K562 (cell line): ENCODE results near the gene ARHGAP22. TPM values are rescaled to one million over a fixed set of nuclear protein-coding genes. Genes with fewer than 3 reads are reported as not detected.

Experiments
- ATAC-seq: fragments of 200-7000 bp; cut with Tn5 transposase; 3 replicates; pipeline ENCODE4 v1.9.1; 2020; ENCODE audit warnings: moderate library complexity
- BruUV-seq: library from RNA; stranded (reverse); fragments of 400-500 nt; replicated peaks from 2 replicates; lab custom pipeline; 2021; lab: Mats Ljungman, UMichigan
- CTCF ChIA-PET: fragments of 300-600 bp; formaldehyde crosslinking; extraction: SDS; loops from one replicate; lab custom pipeline; 2021; ENCODE audit warnings: low intra/inter-chr PET ratio; lab: Yijun Ruan, JAX
- POLR2A ChIA-PET: fragments of 300-600, 350-650 bp; sonication (Branson Sonifier 250); formaldehyde crosslinking; extraction: SDS; loops from one replicate; lab custom pipeline; 2021; ENCODE audit warnings: antibody characterized with exemption, inconsistent platforms; lab: Yijun Ruan, JAX
- DNase-seq, 4 experiments: peaks; one replicate each; pipeline versions ENCODE4 v3.0.0 to v3.0.0-alpha.2; 2011 to 2018; ENCODE audit warnings: low spot score in 3 of 4, mixed read lengths in 3 of 4; ENCODE audit errors: extremely low read depth in 1 of 4
- FAIRE-seq: peaks from 2 replicates; lab custom pipeline; 2011; peaks lifted over from hg19 to GRCh38; lab: Jason Lieb, UNC
- H2AFZ ChIP-seq: 2 replicates; pipeline ENCODE4 v1.6.0; 2011; ENCODE audit warnings: low read depth, low read length, control low read depth, inconsistent platforms
- H3K27ac ChIP-seq: fragments of 200-600 bp; 3 replicates; pipeline ENCODE4 v1.8.0; 2011; ENCODE audit warnings: low read depth, mild to moderate bottlenecking, control low read depth, inconsistent platforms, low read length, moderate library complexity, mixed read lengths; ENCODE audit errors: extremely low read depth
- H3K27me3 ChIP-seq, 2 experiments: fragments of 300-600 bp in 1 of 2; 2 replicates in 1 of 2; 3 replicates in 1 of 2; pipeline versions ENCODE4 v1.6.0 to v1.8.0; 2011; ENCODE audit warnings: inconsistent platforms in 2 of 2, low read length in 2 of 2, mild to moderate bottlenecking in 1 of 2, mixed read lengths in 1 of 2, moderate library complexity in 1 of 2; ENCODE audit not compliant: control insufficient read depth in 2 of 2, insufficient read depth in 2 of 2
- H3K36me3 ChIP-seq: fragments of 300-600 bp; 3 replicates; pipeline ENCODE4 v1.8.0; 2011; ENCODE audit warnings: mild to moderate bottlenecking, low read length, inconsistent platforms; ENCODE audit not compliant: control insufficient read depth, insufficient read depth
- H3K4me1 ChIP-seq, 2 experiments: fragments of 200-600 bp in 1 of 2; replicated peaks in 1 of 2; 2 replicates in 1 of 2; 3 replicates in 1 of 2; pipeline versions ENCODE4 v1.5.1 to v1.8.0; 2011; ENCODE audit warnings: inconsistent platforms in 2 of 2, low read length in 2 of 2, mild to moderate bottlenecking in 1 of 2, mixed read lengths in 1 of 2, moderate library complexity in 1 of 2; ENCODE audit not compliant: control insufficient read depth in 2 of 2, insufficient read depth in 2 of 2
- H3K4me2 ChIP-seq: 2 replicates; pipeline ENCODE4 v1.6.1; 2011; ENCODE audit warnings: low read length, control low read depth, inconsistent platforms, mixed read lengths; ENCODE audit not compliant: insufficient read depth
- H3K4me3 ChIP-seq: fragments of 200-600 bp; sonication (generic), shearing (Covaris generic); 2 replicates; pipeline ENCODE4 v1.5.1; 2016; ENCODE audit warnings: control low read depth, inconsistent platforms
- H3K79me2 ChIP-seq: fragments of 200-600 bp; 3 replicates; pipeline ENCODE4 v1.8.0; 2011; ENCODE audit warnings: low read length, inconsistent platforms; ENCODE audit not compliant: control insufficient read depth, insufficient read depth
- H3K9ac ChIP-seq, 2 experiments: 2 replicates each; pipeline versions ENCODE4 v1.6.0 to v1.6.1; 2011; ENCODE audit warnings: low read depth in 2 of 2, low read length in 2 of 2, control low read depth in 1 of 2, inconsistent platforms in 1 of 2, mild to moderate bottlenecking in 1 of 2, mixed read lengths in 1 of 2; ENCODE audit not compliant: insufficient read depth in 1 of 2
- H3K9me1 ChIP-seq: one replicate; pipeline ENCODE4 v1.6.0; 2011; ENCODE audit warnings: inconsistent platforms, mild to moderate bottlenecking, low read length, moderate library complexity; ENCODE audit not compliant: control insufficient read depth, insufficient read depth
- H3K9me3 ChIP-seq: replicated peaks from 2 replicates; pipeline ENCODE4 v1.5.1; 2011; ENCODE audit warnings: low read depth, low read length, inconsistent platforms; ENCODE audit not compliant: control insufficient read depth, insufficient read depth
- H4K20me1 ChIP-seq: replicated peaks from 2 replicates; pipeline ENCODE4 v1.6.1; 2011; ENCODE audit warnings: low read length, inconsistent platforms, mixed read lengths; ENCODE audit not compliant: control insufficient read depth, insufficient read depth
- HLTF ChIP-seq: fragments of 450-650 bp; IDR thresholded peaks from 2 replicates; pipeline ENCODE4 v1.6.1; 2016
- NELFE ChIP-seq: IDR thresholded peaks from 2 replicates; pipeline ENCODE4 v1.6.1; 2011; ENCODE audit warnings: mild to moderate bottlenecking; ENCODE audit not compliant: insufficient read depth, insufficient read length
- NFIX ChIP-seq: fragments of 250-450 bp; sonication (Bioruptor Pico); IDR thresholded peaks from 2 replicates; pipeline ENCODE4 v1.4.0; 2020; ENCODE audit warnings: low read depth, mild to moderate bottlenecking, moderate library complexity
- NR4A1 ChIP-seq, 2 experiments: fragments of 250-450 bp in 1 of 2; fragments of 450-650 bp in 1 of 2; sonication (Bioruptor Pico) in 1 of 2; IDR thresholded peaks; 2 replicates each; pipeline versions ENCODE4 v1.4.0 to v1.6.1; 2016 to 2020; ENCODE audit warnings: mild to moderate bottlenecking in 2 of 2, missing compliant biosample characterization in 1 of 2, missing genetic modification characterization in 1 of 2, moderate library complexity in 1 of 2
- SAFB ChIP-seq: fragments of 200-400 bp; formaldehyde crosslinking; IDR thresholded peaks from 2 replicates; pipeline ENCODE4 v1.6.1; 2017; ENCODE audit warnings: low read depth, low read length, borderline replicate concordance
- TAF9B ChIP-seq: fragments of 450-650 bp; IDR thresholded peaks from 2 replicates; pipeline ENCODE4 v1.6.1; 2018; ENCODE audit warnings: mild to moderate bottlenecking; ENCODE audit not compliant: partially characterized antibody
- ZFP30 ChIP-seq: fragments of 250-450 bp; sonication (Bioruptor Pico); IDR thresholded peaks from 2 replicates; pipeline ENCODE4 v1.8.0; 2022; ENCODE audit warnings: moderate library complexity, mild to moderate bottlenecking, inconsistent platforms, borderline replicate concordance
- WGBS: fragments of 100-300 bp; shearing (Covaris generic); methylation state at CpG from one replicate; pipeline ENCODE4 v1.1.6; 2016; ENCODE audit warnings: low coverage, mixed read lengths; ENCODE audit not compliant: insufficient coverage; ENCODE audit errors: missing lambda C conversion rate; 5-methylcytosine and 5-hydroxymethylcytosine counted together
- in situ Hi-C: fragments of 300-500 bp; cut with MboI; formaldehyde crosslinking; loops from 4 replicates; pipeline ENCODE4 v1.15.0; 2018; ENCODE audit warnings: inconsistent platforms, mixed read lengths
- intact Hi-C: fragments of 100-400 bp; cut with micrococcal nuclease; formaldehyde crosslinking; loops from 2 replicates; pipeline ENCODE4 v1.14.2; 2022
- polyA plus RNA-seq, 8 experiments: library from polyadenylated mRNA; depleted of rRNA in 4 of 8; stranded (reverse) in 5 of 8; unstranded in 3 of 8; fragments of >200 nt; fragmentation: Nextera tagmentation in 2 of 8; fragmentation: Illumina TruSeq in 1 of 8; extraction: Ambion mirVana in 2 of 8; extraction: Trizol in 1 of 8; gene quantifications; 2 replicates each; pipeline versions ENCODE4 v1.2.1 to v1.2.3, GENCODE V29; 2011 to 2014; ENCODE audit warnings: inconsistent platforms in 1 of 8, missing spikeins in 1 of 8
- total RNA-seq, 7 experiments: library from RNA; depleted of rRNA in 6 of 7; stranded (reverse); fragments of >200 nt in 6 of 7; fragmentation: Illumina TruSeq in 2 of 7; extraction: Trizol in 2 of 7; gene quantifications; 2 replicates each; pipeline versions ENCODE4 v1.2.1 to v1.2.3, GENCODE V29; 2011 to 2021; ENCODE audit warnings: low replicate concordance in 1 of 7
- TF ChIP-seq, protein P1 (sequence below): IDR thresholded peaks from 2 replicates; pipeline ENCODE4 v1.6.1; 2014; ENCODE audit warnings: antibody characterized with exemption
- TF ChIP-seq, protein P2 (sequence below): sonication (generic); formaldehyde crosslinking; IDR thresholded peaks from 2 replicates; pipeline ENCODE4 v1.8.1; 2023; ENCODE audit warnings: mild to moderate bottlenecking, missing genetic modification reagents

The ARHGAP22 gene
- total and polyA plus RNA-seq, 9 of the 15 experiments (the other 6 are each of a cell fraction or from before 2014, with no cell fraction given) = 1.3 to 28.1 (median 12.7) TPM

DNA sequence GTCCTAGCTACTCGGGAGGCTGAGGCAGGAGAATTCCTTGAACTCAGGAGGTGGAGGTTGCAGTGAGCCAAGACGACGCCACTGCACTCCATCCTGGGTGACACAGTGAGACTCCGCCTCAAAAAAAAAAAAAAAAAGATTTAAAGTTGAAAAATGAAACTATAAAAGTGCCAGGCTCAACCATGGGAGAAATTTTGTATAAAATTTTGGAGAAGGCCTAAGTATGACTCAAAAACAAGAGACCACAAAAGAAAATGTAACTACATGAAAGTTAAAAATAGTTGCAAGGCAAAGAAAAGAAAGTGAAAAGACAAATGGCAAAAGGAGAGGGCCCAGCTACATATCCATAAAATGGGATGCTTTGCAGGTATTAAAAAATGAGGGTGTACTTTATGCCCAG, 104.1 kb downstream of the ARHGAP22 start:
- no TSS peak for BruUV-seq
- Histone ChIP-seq H3K27ac (no peak overlapping the region), H3K9me3 (no peaks in the 10 kb centered on the region), H3K4me1 (peaks cover 38 to 45% of the 10 kb centered on the region in 2 experiments), H4K20me1 (no peaks in the 10 kb centered on the region), H2AFZ (no peak overlapping the region), H3K36me3 (peaks cover 20% of the 10 kb centered on the region; the same call in 1 of the 3 replicates), H3K9ac (no peak overlapping the region), H3K9me1 (no peaks in the 10 kb centered on the region), H3K27me3 (no peaks in the 10 kb centered on the region), H3K4me2 (no peak overlapping the region), H3K79me2 (peaks cover 72% of the 10 kb centered on the region), H3K4me3 (no peak overlapping the region)
- FAIRE-seq (no peak), DNase-seq (no peak), ATAC-seq (no peak)
- in situ Hi-C loops = loop anchor here (5.0 kb wide), 1 partner anchor 53 kb away; no protein-coding TSS in a partner anchor
- intact Hi-C loops = no loop called here
- WGBS = 86% methylated on average over 4 of the region's 4 CpGs
- POLR2A ChIA-PET = interaction anchor here (0.7 to 1.9 kb wide), 3 partner anchors 9 to 58 kb away, joined by 3 to 4 read pairs (median 3); no protein-coding TSS in a partner anchor
- TF ChIP-seq TAF9B (no peak), NR4A1 (CRISPR knock-in tag; IDR thresholded peaks at IDR 0.05) (no peak), NR4A1 (tag; IDR thresholded peaks at IDR 0.05) (no peak), ZFP30 (CRISPR knock-in tag) (no peak), HLTF (no peak), SAFB (no peak), NELFE (no peak), NFIX (CRISPR knock-in tag) (no peak)
- TF ChIP-seq, protein P1, sequence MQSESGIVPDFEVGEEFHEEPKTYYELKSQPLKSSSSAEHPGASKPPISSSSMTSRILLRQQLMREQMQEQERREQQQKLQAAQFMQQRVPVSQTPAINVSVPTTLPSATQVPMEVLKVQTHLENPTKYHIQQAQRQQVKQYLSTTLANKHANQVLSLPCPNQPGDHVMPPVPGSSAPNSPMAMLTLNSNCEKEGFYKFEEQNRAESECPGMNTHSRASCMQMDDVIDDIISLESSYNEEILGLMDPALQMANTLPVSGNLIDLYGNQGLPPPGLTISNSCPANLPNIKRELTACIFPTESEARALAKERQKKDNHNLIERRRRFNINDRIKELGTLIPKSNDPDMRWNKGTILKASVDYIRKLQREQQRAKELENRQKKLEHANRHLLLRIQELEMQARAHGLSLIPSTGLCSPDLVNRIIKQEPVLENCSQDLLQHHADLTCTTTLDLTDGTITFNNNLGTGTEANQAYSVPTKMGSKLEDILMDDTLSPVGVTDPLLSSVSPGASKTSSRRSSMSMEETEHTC = no peak
- TF ChIP-seq, protein P2, sequence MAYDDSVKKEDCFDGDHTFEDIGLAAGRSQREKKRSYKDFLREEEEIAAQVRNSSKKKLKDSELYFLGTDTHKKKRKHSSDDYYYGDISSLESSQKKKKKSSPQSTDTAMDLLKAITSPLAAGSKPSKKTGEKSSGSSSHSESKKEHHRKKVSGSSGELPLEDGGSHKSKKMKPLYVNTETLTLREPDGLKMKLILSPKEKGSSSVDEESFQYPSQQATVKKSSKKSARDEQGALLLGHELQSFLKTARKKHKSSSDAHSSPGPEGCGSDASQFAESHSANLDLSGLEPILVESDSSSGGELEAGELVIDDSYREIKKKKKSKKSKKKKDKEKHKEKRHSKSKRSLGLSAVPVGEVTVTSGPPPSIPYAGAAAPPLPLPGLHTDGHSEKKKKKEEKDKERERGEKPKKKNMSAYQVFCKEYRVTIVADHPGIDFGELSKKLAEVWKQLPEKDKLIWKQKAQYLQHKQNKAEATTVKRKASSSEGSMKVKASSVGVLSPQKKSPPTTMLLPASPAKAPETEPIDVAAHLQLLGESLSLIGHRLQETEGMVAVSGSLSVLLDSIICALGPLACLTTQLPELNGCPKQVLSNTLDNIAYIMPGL (CRISPR knock-in tag) = no peak
- CTCF ChIA-PET = interaction anchor here (1.9 kb wide), 1 partner anchor 137 kb away, joined by 7 read pairs; no protein-coding TSS in a partner anchor
